ENCODE data around the gene SLC26A3.

DNA sequence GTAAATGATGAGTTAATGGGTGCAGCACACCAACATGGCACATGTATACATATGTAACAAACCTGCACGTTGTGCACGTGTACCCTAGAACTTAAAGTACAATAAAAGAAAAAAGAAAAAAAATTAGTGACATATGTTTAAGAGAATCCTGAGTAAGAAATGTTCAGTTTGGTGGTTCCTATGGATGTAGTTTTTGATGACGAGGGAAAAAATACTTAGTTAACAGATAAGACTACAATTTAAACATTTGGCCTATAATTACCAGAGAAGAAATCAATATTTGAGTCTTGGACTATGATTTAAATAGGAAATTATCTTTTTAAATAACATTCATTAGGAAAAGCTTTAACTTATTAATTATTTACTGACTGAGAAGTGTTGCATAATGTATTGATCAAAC, 39.2 kb upstream of the SLC26A3 start:
- TF ChIP-seq TAF1 (IDR thresholded peaks at IDR 0.05; ENCODE audit: borderline replicate concordance, insufficient read depth, low read length) (no peak), POLR2AphosphoS5 (IDR thresholded peaks at IDR 0.05; ENCODE audit: low read depth, low read length) (no peak), SIN3A (IDR thresholded peaks at IDR 0.05; ENCODE audit: borderline replicate concordance, insufficient read depth, low read length) (no peak)
- TF ChIP-seq, protein P1, sequence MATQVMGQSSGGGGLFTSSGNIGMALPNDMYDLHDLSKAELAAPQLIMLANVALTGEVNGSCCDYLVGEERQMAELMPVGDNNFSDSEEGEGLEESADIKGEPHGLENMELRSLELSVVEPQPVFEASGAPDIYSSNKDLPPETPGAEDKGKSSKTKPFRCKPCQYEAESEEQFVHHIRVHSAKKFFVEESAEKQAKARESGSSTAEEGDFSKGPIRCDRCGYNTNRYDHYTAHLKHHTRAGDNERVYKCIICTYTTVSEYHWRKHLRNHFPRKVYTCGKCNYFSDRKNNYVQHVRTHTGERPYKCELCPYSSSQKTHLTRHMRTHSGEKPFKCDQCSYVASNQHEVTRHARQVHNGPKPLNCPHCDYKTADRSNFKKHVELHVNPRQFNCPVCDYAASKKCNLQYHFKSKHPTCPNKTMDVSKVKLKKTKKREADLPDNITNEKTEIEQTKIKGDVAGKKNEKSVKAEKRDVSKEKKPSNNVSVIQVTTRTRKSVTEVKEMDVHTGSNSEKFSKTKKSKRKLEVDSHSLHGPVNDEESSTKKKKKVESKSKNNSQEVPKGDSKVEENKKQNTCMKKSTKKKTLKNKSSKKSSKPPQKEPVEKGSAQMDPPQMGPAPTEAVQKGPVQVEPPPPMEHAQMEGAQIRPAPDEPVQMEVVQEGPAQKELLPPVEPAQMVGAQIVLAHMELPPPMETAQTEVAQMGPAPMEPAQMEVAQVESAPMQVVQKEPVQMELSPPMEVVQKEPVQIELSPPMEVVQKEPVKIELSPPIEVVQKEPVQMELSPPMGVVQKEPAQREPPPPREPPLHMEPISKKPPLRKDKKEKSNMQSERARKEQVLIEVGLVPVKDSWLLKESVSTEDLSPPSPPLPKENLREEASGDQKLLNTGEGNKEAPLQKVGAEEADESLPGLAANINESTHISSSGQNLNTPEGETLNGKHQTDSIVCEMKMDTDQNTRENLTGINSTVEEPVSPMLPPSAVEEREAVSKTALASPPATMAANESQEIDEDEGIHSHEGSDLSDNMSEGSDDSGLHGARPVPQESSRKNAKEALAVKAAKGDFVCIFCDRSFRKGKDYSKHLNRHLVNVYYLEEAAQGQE (IDR thresholded peaks at IDR 0.05; ENCODE audit: insufficient read depth in 1 of 2, low read depth in 2 of 2, low read length in 2 of 2) = no peak
